AG04449 (cell line): ENCODE measurements around the gene FCRL6.

Experiments
- CTCF ChIA-PET: fragments of 350-600 bp; formaldehyde crosslinking; extraction: SDS; loops from one replicate; lab custom pipeline; 2021; ENCODE audit warnings: antibody characterized with exemption; lab: Yijun Ruan, JAX
- POLR2A ChIA-PET: fragments of 400-600, 350-600 bp; formaldehyde crosslinking; extraction: SDS; loops from one replicate; lab custom pipeline; 2020; ENCODE audit warnings: antibody characterized with exemption, inconsistent platforms; lab: Yijun Ruan, JAX
- DNase-seq: peaks from one replicate; pipeline ENCODE4 v3.0.0-alpha.2; 2010; ENCODE audit warnings: low read depth, low spot score
- H3K4me3 ChIP-seq: 2 replicates; pipeline ENCODE4 v1.5.1; 2011; ENCODE audit warnings: low read depth, mild to moderate bottlenecking, control low read depth, low read length
- CTCF ChIP-seq: IDR thresholded peaks from one replicate; pipeline ENCODE4 v1.5.1; 2011; ENCODE audit warnings: mild to moderate bottlenecking, moderate library complexity, low read length, control low read depth, inconsistent platforms; ENCODE audit not compliant: insufficient read depth; ENCODE audit errors: missing control alignments

Gene FCRL6

GRCh38 chr1:159799446-159799985 is 2.6 kb upstream of the FCRL6 start:
- H3K4me3 ChIP-seq = no peak overlapping the region
- TF ChIP-seq CTCF = no peak
- ChIA-PET POLR2A (interaction anchor here (0.5 to 0.9 kb wide), 3 partner anchors 70 to 91 kb away, joined by 3 read pairs; no protein-coding TSS in a partner anchor), CTCF (interaction anchor here (0.6 to 19.7 kb wide), 41 partner anchors 9 to 666 kb away, joined by 3 to 1007 read pairs (median 8); partner anchors contain the start of genes CFAP45, DUSP23, SLAMF8 and SLAMF9)
- DNase-seq = no peak

GRCh38 chr1:159800177-159800930 is 1.8 kb upstream of the FCRL6 start:
- ChIA-PET CTCF (interaction anchor here (1.4 to 19.7 kb wide), 21 partner anchors 8 to 667 kb away, joined by 3 to 1007 read pairs (median 22); partner anchors contain the start of genes CFAP45, DUSP23 and SLAMF8), POLR2A (no interaction called here)
- DNase-seq = no peak

GRCh38 chr1:159803956-159804689 is 2.0 kb downstream of the FCRL6 start:
- no peak for DNase-seq
- H3K4me3 ChIP-seq = no peak overlapping the region
- POLR2A ChIA-PET = no interaction called here
- CTCF ChIA-PET = interaction anchor here (1.3 to 19.7 kb wide), 4 partner anchors 13 to 203 kb away, joined by 5 to 1007 read pairs (median 192); partner anchors contain the start of gene SLAMF8
- no peak for TF ChIP-seq CTCF

More at GRCh38 chr1:159800177-159800930, 1.8 kb upstream of the FCRL6 start:
- no peak for TF ChIP-seq CTCF
- H3K4me3 ChIP-seq = no peak overlapping the region

GRCh38 chr1:159804924-159805323 is 2.8 kb downstream of the FCRL6 start:
- no peak for DNase-seq
- no peak for TF ChIP-seq CTCF
- ChIA-PET POLR2A (no interaction called here), CTCF (interaction anchor here (1.3 to 19.7 kb wide), 4 partner anchors 12 to 202 kb away, joined by 5 to 1007 read pairs (median 192); partner anchors contain the start of gene SLAMF8)
- H3K4me3 ChIP-seq = no peak overlapping the region

GRCh38 chr1:159815926-159816325 is 13.8 kb downstream of the FCRL6 start:
- TF ChIP-seq CTCF = no peak
- DNase-seq = no peak
- H3K4me3 ChIP-seq = no peak overlapping the region
- ChIA-PET POLR2A (no interaction called here), CTCF (interaction anchor here (13.3 to 20.4 kb wide), 2 partner anchors 12 to 75 kb away, joined by 207 to 242 read pairs; partner anchors contain the start of gene FCRL6)
